LNCAP (cell line): ENCODE measurements around the gene KLRC4.
"Not testable (repeated sequence)": the region's sequence is repeated elsewhere in the genome, so short reads cannot be mapped to it uniquely, and the experiment has no call there.

Experiments used
- TF ChIP-seq, protein P1 (sequence below): fragments of 450-650 bp; IDR thresholded peaks from 2 replicates; pipeline ENCODE4 v1.5.1; 2017; ENCODE audit warnings: mild to moderate bottlenecking

KLRC4 gene

GRCh38 chr12:10409392-10409791 is at the start of gene KLRC4:
KLRC4 (minus strand) TSS chr12:10409757; CDS start chr12:10409575, 182 bp downstream.
- TF ChIP-seq, protein P1, sequence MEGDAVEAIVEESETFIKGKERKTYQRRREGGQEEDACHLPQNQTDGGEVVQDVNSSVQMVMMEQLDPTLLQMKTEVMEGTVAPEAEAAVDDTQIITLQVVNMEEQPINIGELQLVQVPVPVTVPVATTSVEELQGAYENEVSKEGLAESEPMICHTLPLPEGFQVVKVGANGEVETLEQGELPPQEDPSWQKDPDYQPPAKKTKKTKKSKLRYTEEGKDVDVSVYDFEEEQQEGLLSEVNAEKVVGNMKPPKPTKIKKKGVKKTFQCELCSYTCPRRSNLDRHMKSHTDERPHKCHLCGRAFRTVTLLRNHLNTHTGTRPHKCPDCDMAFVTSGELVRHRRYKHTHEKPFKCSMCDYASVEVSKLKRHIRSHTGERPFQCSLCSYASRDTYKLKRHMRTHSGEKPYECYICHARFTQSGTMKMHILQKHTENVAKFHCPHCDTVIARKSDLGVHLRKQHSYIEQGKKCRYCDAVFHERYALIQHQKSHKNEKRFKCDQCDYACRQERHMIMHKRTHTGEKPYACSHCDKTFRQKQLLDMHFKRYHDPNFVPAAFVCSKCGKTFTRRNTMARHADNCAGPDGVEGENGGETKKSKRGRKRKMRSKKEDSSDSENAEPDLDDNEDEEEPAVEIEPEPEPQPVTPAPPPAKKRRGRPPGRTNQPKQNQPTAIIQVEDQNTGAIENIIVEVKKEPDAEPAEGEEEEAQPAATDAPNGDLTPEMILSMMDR: no peak

GRCh38 chr12:10457760-10458159 is 48.2 kb upstream of the KLRC4 start:
- TF ChIP-seq, protein P1: no peak

- TF ChIP-seq, protein P1: no peak
Measured at GRCh38 chr12:10456856-10457255, 47.3 kb upstream of the KLRC4 start.

DNA sequence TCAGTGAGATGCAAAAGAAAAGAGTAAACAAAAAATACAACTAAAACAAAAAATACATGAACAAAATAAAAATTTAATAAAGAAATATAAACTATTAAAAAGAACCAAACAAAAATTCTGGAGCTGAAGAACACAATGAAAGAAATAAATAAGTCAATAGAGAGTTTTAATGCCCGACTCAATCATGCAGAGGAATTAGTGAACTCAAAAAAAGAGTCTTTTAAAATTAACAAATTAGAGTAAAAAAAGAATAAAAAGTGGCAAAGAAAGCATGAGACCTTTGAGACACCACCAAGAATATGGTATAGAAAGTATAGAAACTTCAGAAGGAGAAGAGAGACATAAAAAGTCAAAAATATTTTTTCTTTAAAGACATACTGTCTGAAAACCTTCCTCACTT is 46.2 kb upstream of the KLRC4 start:
- TF ChIP-seq, protein P1: no peak

GRCh38 chr12:10454531-10454930 is 45.0 kb upstream of the KLRC4 start:
- TF ChIP-seq, protein P1: no peak

GRCh38 chr12:10453156-10453555 is 43.6 kb upstream of the KLRC4 start, which contains the start of gene KLRC1:
KLRC1 (minus strand) TSS chr12:10453377; CDS start chr12:10451156, 2,221 bp downstream.
- TF ChIP-seq, protein P1: no peak

- TF ChIP-seq, protein P1: no peak
Measured at GRCh38 chr12:10448236-10448635, 38.7 kb upstream of the KLRC4 start.

DNA sequence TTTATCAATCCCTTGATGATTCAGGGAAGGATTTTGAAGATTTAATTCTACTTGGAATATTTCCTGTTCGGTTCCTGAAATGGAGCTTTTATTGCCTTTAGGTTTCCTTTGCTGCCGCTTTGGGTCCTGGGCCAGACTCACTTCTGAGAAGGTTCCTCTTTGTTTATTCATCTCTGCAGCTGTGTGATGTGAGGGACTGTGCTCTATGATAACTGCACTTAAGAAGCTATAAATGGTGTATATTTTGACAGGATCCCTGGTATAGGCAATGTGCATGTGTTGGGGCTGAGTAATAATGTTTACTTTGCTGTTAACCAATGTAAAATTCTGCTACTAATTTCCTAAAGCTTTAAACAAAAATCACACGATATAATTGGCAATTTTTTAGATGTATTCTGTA is 26.3 kb upstream of the KLRC4 start, which contains the start of gene KLRC2:
Gene KLRC2 (minus strand): TSS at position 195 of the 400 bp plus-strand sequence. CDS start 24 bp downstream, at position 171.
- TF ChIP-seq, protein P1: not testable (repeated sequence)
